SKM-1 treated with dmso at 0.1 percent for 144 hours (cell line): Measurements from ENCODE around the gene ABCD1.
"Not testable (repeated sequence)": the region's sequence is repeated elsewhere in the genome, so short reads cannot be mapped to it uniquely, and the experiment has no call there.

Experiments used
- DNase-seq: peaks from one replicate; lab custom pipeline; 2025; ENCODE audit not compliant: unreplicated experiment; lab: John Stamatoyannopoulos, UW

ABCD1 gene

GRCh38 chrX:153709726-153710674, 14.7 kb upstream of the ABCD1 start:
- DNase-seq: no peak

- no peak for DNase-seq
Measured at GRCh38 chrX:153714256-153714655, 10.4 kb upstream of the ABCD1 start.

- DNase-seq: no peak
Measured at GRCh38 chrX:153717445-153717844, 7.2 kb upstream of the ABCD1 start.

GRCh38 chrX:153719238-153719637, 5.4 kb upstream of the ABCD1 start:
- no peak for DNase-seq

GRCh38 chrX:153719701-153720100, 5.0 kb upstream of the ABCD1 start:
- no peak for DNase-seq

- DNase-seq: no peak
Measured at GRCh38 chrX:153722704-153723350, 1.8 kb upstream of the ABCD1 start.

- DNase-seq: no peak
Measured at GRCh38 chrX:153723351-153724251, 1.1 kb upstream of the ABCD1 start.

GRCh38 chrX:153725039-153725831, 579 bp downstream of the ABCD1 start:
- no peak for DNase-seq

- no peak for DNase-seq
Measured at GRCh38 chrX:153725832-153726285, 1.2 kb downstream of the ABCD1 start.

- DNase-seq: peak; percentile 59
Measured at GRCh38 chrX:153726286-153727122, 1.8 kb downstream of the ABCD1 start.

- no peak for DNase-seq
Measured at GRCh38 chrX:153727123-153727931, 2.7 kb downstream of the ABCD1 start.

GRCh38 chrX:153728095-153728494, 3.4 kb downstream of the ABCD1 start:
- no peak for DNase-seq

- DNase-seq: no peak
Measured at GRCh38 chrX:153728951-153729631, 4.4 kb downstream of the ABCD1 start.

GRCh38 chrX:153730115-153730514, 5.5 kb downstream of the ABCD1 start:
- DNase-seq: not testable (repeated sequence)

- DNase-seq: no peak
Measured at GRCh38 chrX:153731117-153731844, 6.6 kb downstream of the ABCD1 start.

- DNase-seq: no peak
Measured at GRCh38 chrX:153731845-153732215, 7.2 kb downstream of the ABCD1 start.

- no peak for DNase-seq
Measured at GRCh38 chrX:153732401-153732800, 7.7 kb downstream of the ABCD1 start.
